ENCODE data around the gene TFDP2. TPM values are rescaled to one million over a fixed set of nuclear protein-coding genes. Genes with fewer than 3 reads are reported as not detected.
A peak's percentile ranks its signal among the peaks of the same experiment; 100 is the strongest.

The TFDP2 gene
- total RNA-seq, 1 donor from 2014 or later = 106 TPM

- no peak for DNase-seq (ENCODE audit: low spot score)
Measured at GRCh38 chr3:141960731-141961130, 188.6 kb downstream of the TFDP2 start.

- no peak for DNase-seq (ENCODE audit: low spot score)
Measured at GRCh38 chr3:141959589-141960554, 189.5 kb downstream of the TFDP2 start.

GRCh38 chr3:141955175-141955574, 194.2 kb downstream of the TFDP2 start:
- DNase-seq (ENCODE audit: low spot score) = no peak

- DNase-seq (ENCODE audit: low spot score) = no peak
Measured at GRCh38 chr3:141952611-141953010, 196.7 kb downstream of the TFDP2 start.

GRCh38 chr3:141950572-141951493, 198.5 kb downstream of the TFDP2 start:
- no peak for DNase-seq (ENCODE audit: low spot score)

- no peak for DNase-seq (ENCODE audit: low spot score)
Measured at GRCh38 chr3:141949972-141950371, 199.4 kb downstream of the TFDP2 start.

- DNase-seq (ENCODE audit: low spot score) = no peak
Measured at GRCh38 chr3:141949399-141949798, 199.9 kb downstream of the TFDP2 start.

- DNase-seq (ENCODE audit: low spot score) = no peak
Measured at GRCh38 chr3:141945726-141946485, 203.4 kb downstream of the TFDP2 start.

GRCh38 chr3:141942006-141942405, 207.3 kb downstream of the TFDP2 start:
- DNase-seq (ENCODE audit: low spot score) = peak; percentile 62

- peak; percentile 39 for DNase-seq (ENCODE audit: low spot score)
Measured at GRCh38 chr3:141941093-141941492, 208.3 kb downstream of the TFDP2 start.

- peak; percentile 48 for DNase-seq (ENCODE audit: low spot score)
Measured at GRCh38 chr3:141940194-141940776, 209.1 kb downstream of the TFDP2 start.

- no peak for DNase-seq (ENCODE audit: low spot score)
Measured at GRCh38 chr3:141939759-141940158, 209.6 kb downstream of the TFDP2 start.

GRCh38 chr3:141938011-141938500, 211.3 kb downstream of the TFDP2 start:
- no peak for DNase-seq (ENCODE audit: low spot score)

GRCh38 chr3:141934354-141934753, 215.0 kb downstream of the TFDP2 start:
- no peak for DNase-seq (ENCODE audit: low spot score)

- no peak for DNase-seq (ENCODE audit: low spot score)
Measured at GRCh38 chr3:141933421-141934300, 215.7 kb downstream of the TFDP2 start.

- no peak for DNase-seq (ENCODE audit: low spot score)
Measured at GRCh38 chr3:141930801-141931200, 218.5 kb downstream of the TFDP2 start.

- DNase-seq (ENCODE audit: low spot score) = no peak
Measured at GRCh38 chr3:141929341-141929995, 219.9 kb downstream of the TFDP2 start.

GRCh38 chr3:141928631-141929270, 220.6 kb downstream of the TFDP2 start:
- DNase-seq (ENCODE audit: low spot score) = no peak

GRCh38 chr3:141926929-141927328, 222.4 kb downstream of the TFDP2 start:
- DNase-seq (ENCODE audit: low spot score) = no peak
